HuH-7 (cell line): Measurements from ENCODE around the gene INPPL1.

ENCODE experiments used
- DNase-seq: peaks from one replicate; pipeline ENCODE4 v3.0.0; 2011; ENCODE audit warnings: low spot score

Gene INPPL1

GRCh38 chr11:72216638-72217037, 7.9 kb upstream of the INPPL1 start, which contains the start of gene FOLR2:
TSS of gene FOLR2 (plus strand) at chr11:72216794. CDS start at chr11:72218585, 1,791 bp downstream.
- DNase-seq, result no peak

GRCh38 chr11:72217841-72218240, 6.7 kb upstream of the INPPL1 start:
- no peak for DNase-seq

- no peak for DNase-seq
Observed at GRCh38 chr11:72218251-72218745, 6.3 kb upstream of the INPPL1 start.

- no peak for DNase-seq
Observed at GRCh38 chr11:72220696-72221363, 3.7 kb upstream of the INPPL1 start.

- DNase-seq, result no peak
Observed at GRCh38 chr11:72221386-72222075, 3.0 kb upstream of the INPPL1 start.

GRCh38 chr11:72222106-72222891, 2.3 kb upstream of the INPPL1 start:
- DNase-seq, result no peak

- DNase-seq, result peak; percentile 68
Observed at GRCh38 chr11:72222907-72223614, 1.5 kb upstream of the INPPL1 start.

- DNase-seq, result no peak
Observed at GRCh38 chr11:72223615-72224563, 678 bp upstream of the INPPL1 start.

- no peak for DNase-seq
Observed at GRCh38 chr11:72225411-72225951, 914 bp downstream of the INPPL1 start.

- DNase-seq, result no peak
Observed at GRCh38 chr11:72226701-72227100, 2.1 kb downstream of the INPPL1 start.

GRCh38 chr11:72227316-72228228, 3.0 kb downstream of the INPPL1 start:
- DNase-seq, result peak; percentile 0

GRCh38 chr11:72228229-72228843, 3.8 kb downstream of the INPPL1 start:
- no peak for DNase-seq

GRCh38 chr11:72228844-72229231, 4.3 kb downstream of the INPPL1 start:
- no peak for DNase-seq

GRCh38 chr11:72229336-72229924, 4.9 kb downstream of the INPPL1 start:
- peak; percentile 0 for DNase-seq

- DNase-seq, result peak; percentile 3
Observed at GRCh38 chr11:72229925-72230763, 5.6 kb downstream of the INPPL1 start.

GRCh38 chr11:72230764-72231365, 6.3 kb downstream of the INPPL1 start:
- DNase-seq, result peak; percentile 3
